HG02884 (cell line): Measurements from ENCODE around the gene LDLRAD4.

Source experiments
- ATAC-seq: cut with Tn5 transposase; IDR thresholded peaks from one replicate; pipeline ENCODE4 v1.9.1; 2021; ENCODE audit warnings: mild to moderate bottlenecking, moderate library complexity; ENCODE audit not compliant: unreplicated experiment

The LDLRAD4 gene

DNA sequence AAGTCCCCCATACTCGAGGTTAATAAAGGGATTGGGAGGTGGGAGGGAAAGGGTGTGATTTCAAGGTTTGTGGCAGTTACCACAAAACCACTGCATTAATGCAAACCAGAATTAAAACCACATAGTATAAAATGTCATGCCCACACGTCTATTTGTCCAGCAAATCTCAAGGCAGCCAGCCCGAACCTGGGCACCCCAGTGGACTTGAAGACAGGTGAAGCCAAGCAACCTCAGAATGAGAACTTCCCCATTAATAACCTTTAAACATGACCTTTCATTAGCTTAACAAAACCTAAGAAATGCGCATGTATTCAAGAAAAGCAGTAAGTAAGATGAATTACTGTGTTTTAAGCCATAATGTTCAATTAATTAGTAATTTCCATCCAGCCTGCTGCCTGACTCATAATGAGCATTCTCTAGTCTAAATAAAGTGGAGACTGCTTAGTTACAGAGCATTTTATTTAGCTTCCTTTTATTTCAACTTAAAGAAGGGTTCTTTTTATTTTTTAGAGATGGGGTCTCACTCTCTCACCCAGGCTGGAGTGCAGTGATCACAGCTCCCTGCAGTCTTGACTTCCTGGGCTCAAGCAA is 278.2 kb downstream of the LDLRAD4 start:
- no peak for ATAC-seq

GRCh38 chr18:13499803-13500202 is 281.2 kb downstream of the LDLRAD4 start:
- no peak for ATAC-seq

DNA sequence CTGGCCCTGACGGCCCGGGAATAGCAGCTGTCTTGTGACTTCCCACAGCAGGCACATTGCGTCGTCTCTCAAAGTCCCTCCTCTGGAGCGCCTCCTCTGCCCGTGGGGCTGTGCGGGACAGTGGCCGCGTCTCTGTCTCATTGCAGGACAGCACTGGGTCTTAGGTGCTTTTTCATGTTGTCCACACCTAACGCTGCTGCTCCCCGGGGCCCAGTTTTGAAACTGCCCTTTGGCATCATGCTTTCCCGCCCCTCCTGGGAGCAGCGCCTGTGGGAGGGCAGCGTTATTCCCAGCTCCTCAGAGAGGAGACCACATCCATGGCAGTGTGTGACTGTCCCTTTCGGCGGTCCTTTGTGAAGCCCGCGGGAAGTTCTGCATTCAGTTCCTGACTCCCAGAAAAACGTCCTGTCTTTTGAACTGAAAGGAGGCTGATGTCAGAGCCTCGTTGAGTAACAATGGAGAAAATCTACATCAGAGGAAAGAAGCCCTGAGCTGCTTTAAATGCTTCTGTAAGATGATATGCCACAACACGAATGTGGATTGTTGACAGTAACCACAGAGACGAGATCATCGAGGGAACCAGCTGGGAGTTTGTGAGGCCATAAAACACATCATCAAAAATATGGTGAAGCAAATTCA is 281.8 kb downstream of the LDLRAD4 start:
- no peak for ATAC-seq

- no peak for ATAC-seq
Measured at GRCh38 chr18:13500869-13501542, 282.4 kb downstream of the LDLRAD4 start.

GRCh38 chr18:13501543-13501887 is 283.0 kb downstream of the LDLRAD4 start:
- ATAC-seq, result no peak

- ATAC-seq, result peak; percentile 98
Measured at GRCh38 chr18:13501891-13502290, 283.3 kb downstream of the LDLRAD4 start.

- no peak for ATAC-seq
Measured at GRCh38 chr18:13502585-13502984, 284.0 kb downstream of the LDLRAD4 start.

- no peak for ATAC-seq
Measured at GRCh38 chr18:13503836-13504235, 285.3 kb downstream of the LDLRAD4 start.

DNA sequence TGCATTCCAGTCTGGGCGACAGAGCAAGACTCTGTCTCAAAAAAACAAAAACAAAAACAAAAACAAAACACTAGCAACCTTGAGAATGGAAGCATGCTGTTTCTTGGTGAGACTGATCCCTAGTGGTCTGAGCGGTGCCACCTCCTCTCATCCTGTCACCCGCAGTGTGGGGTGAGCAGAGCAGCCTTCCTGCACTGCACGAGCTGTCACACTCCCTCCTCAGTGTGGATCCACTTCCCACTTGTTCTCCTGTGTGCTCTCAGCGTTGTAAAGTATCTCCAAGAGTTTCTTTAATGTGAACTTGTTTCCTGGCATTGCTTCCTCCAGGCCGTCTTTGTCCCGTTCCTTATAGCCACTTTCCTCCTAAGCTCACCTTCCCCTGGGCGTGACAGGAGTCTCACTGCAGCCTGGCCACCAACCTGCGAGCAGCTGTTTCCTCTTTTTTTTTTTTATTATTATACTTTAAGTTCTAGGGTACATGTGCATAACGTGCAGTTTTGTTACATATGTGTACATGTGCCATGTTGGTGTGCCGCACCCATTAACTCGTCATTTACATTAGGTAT is 287.3 kb downstream of the LDLRAD4 start:
- no peak for ATAC-seq

GRCh38 chr18:13510594-13510993 is 292.0 kb downstream of the LDLRAD4 start:
- ATAC-seq, result no peak

DNA sequence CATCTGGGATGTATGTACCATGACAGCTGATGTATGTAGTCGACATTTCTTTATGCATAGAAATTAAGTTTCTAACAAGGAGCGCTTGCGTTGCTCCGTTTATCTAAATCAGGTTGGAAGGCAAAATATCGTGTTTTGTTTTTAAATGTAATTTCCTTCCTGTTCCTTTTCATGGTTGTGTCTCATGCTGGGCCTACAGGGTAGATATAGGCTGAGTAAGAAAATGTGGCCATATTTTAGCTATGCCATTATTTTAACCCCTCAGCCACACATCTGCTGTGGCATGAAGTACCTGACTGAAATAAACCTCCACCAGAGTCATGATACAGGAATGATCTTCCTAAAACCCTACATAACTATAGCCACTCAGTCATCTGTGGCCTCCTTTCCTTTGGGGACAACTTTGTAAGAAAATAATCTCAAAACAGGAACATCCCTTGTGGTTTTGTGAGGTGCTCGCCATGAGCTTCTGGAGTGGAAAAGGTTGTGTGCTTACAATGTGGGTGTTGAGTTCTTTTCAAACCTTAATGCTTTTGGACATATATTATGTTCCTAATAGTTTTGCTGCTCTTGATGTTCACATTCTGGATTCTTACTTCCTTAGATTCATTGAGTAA is 293.5 kb downstream of the LDLRAD4 start:
- ATAC-seq, result no peak

GRCh38 chr18:13513021-13513420 is 294.5 kb downstream of the LDLRAD4 start:
- no peak for ATAC-seq

- ATAC-seq, result no peak
Measured at GRCh38 chr18:13513481-13513880, 294.9 kb downstream of the LDLRAD4 start.

- no peak for ATAC-seq
Measured at GRCh38 chr18:13514558-13514957, 296.0 kb downstream of the LDLRAD4 start.

DNA sequence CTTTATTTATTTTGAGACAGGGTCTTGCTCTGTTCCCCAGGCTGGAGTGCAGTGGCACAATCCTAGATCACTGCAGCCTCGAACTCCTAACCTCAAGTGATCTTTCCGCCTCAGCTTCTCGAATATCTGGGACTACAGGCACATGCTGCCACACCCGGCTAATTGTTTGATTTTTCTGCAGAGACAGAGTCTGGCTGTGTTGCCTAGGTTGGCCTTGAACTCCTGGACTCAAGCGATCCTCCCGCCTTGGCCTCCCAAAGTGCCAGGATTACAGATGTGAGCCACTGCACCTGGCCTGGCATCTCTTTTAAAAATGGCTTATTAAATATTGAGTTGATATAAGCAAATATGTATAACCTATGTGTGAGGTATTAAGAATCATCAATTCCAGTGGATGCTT is 298.3 kb downstream of the LDLRAD4 start:
- no peak for ATAC-seq

DNA sequence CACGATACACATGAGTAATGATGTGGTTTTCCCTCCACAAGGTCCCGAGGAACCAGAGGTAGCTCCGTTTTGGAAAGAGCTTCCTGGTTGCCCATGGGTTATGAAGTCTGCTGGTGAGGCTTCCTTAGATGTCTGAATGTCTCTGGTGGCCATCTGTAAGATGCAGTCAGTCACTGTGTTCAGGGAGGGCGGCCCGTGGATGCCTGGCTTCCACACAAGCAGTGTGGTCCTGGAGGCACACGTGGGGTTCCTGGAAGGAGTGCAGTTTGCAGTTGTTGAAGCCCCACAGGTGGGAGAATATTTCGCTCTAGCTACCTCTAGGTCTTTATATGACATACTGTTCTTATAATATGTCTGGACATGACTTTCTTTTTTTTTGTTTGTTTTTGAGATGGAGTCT is 298.8 kb downstream of the LDLRAD4 start:
- ATAC-seq, result no peak

GRCh38 chr18:13518382-13518781 is 299.8 kb downstream of the LDLRAD4 start:
- ATAC-seq, result no peak

GRCh38 chr18:13520306-13520705 is 301.7 kb downstream of the LDLRAD4 start:
- no peak for ATAC-seq

- no peak for ATAC-seq
Measured at GRCh38 chr18:13520741-13521140, 302.2 kb downstream of the LDLRAD4 start.

- no peak for ATAC-seq
Measured at GRCh38 chr18:13521418-13521817, 302.9 kb downstream of the LDLRAD4 start.

DNA sequence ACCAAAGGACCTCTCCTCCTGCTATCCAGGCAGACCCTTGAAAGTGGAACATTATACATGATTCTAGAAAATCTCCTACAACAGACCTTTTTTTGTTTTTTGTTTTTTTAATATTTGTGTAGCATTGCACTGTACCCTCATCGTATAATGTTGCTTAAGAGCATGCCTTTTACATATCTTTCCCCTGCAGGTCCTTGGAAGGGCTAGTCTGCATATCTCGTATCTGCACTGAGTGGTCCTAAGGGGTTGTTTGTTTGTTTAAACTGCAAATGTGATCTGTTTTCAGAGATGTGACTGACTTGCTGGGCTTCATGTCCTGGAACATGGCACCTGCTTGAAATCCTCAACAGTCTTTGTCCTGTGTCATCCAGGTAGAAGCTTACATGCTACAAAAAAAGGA is 303.7 kb downstream of the LDLRAD4 start:
- no peak for ATAC-seq
